Epithelial cell of esophagus (primary cell): Measurements from ENCODE around the gene TSPAN9.
A peak's percentile ranks its signal among the peaks of the same experiment; 100 is the strongest.

Experiments used
- DNase-seq: peaks from one replicate; pipeline ENCODE4 v3.0.0; 2010; ENCODE audit warnings: low read depth
- H3K4me3 ChIP-seq: 2 replicates; pipeline ENCODE4 v1.5.1; 2011; ENCODE audit warnings: mild to moderate bottlenecking, low read length, control low read depth
- CTCF ChIP-seq: IDR thresholded peaks from 2 replicates; pipeline ENCODE4 v1.5.1; 2011; ENCODE audit warnings: low read depth, mild to moderate bottlenecking, low read length, control low read depth, inconsistent platforms; ENCODE audit not compliant: insufficient read depth; ENCODE audit errors: missing control alignments

The TSPAN9 gene

GRCh38 chr12:3106579-3106978 lies 29.4 kb downstream of the TSPAN9 start:
- no peak for TF ChIP-seq CTCF
- H3K4me3 ChIP-seq = no peak overlapping the region
- DNase-seq = no peak

GRCh38 chr12:3107071-3107583 lies 29.9 kb downstream of the TSPAN9 start:
- no peak for TF ChIP-seq CTCF
- no peak overlapping the region for H3K4me3 ChIP-seq
- DNase-seq = peak; percentile 21

GRCh38 chr12:3107954-3108353 lies 30.8 kb downstream of the TSPAN9 start:
- TF ChIP-seq CTCF = no peak
- peak; percentile 37 for DNase-seq

GRCh38 chr12:3110578-3110977 lies 33.4 kb downstream of the TSPAN9 start:
- no peak for TF ChIP-seq CTCF
- H3K4me3 ChIP-seq = no peak overlapping the region
- no peak for DNase-seq

More at GRCh38 chr12:3107954-3108353, 30.8 kb downstream of the TSPAN9 start:
- H3K4me3 ChIP-seq = no peak overlapping the region

GRCh38 chr12:3113671-3114325 lies 36.6 kb downstream of the TSPAN9 start:
- no peak for TF ChIP-seq CTCF
- DNase-seq = no peak
- no peak overlapping the region for H3K4me3 ChIP-seq

- no peak for DNase-seq
- no peak overlapping the region for H3K4me3 ChIP-seq
- no peak for TF ChIP-seq CTCF
Measured at GRCh38 chr12:3114671-3115070, 37.5 kb downstream of the TSPAN9 start.

GRCh38 chr12:3115078-3115477 lies 37.9 kb downstream of the TSPAN9 start:
- H3K4me3 ChIP-seq = no peak overlapping the region
- DNase-seq = no peak
- TF ChIP-seq CTCF = no peak
